Spleen (tissue), 7 donors: ENCODE data around the gene FOXD2.

Source experiments
- POLR2A ChIP-seq, 3 donors: fragments of 450-650 bp; IDR thresholded peaks; one replicate each; pipeline ENCODE4 v1.5.1; 2017; ENCODE audit warnings: antibody characterized with exemption in 3 of 3, mild to moderate bottlenecking in 1 of 3
- TF ChIP-seq, protein P1 (sequence below), 11 experiments: fragments of 200-600 bp in 7 of 11; fragments of 450-650 bp in 4 of 11; sonication (generic) in 4 of 11; IDR thresholded peaks in 8 of 11; conservative IDR thresholded peaks in 3 of 11; 1 replicate in 7 of 11; 2 replicates in 4 of 11; pipeline versions ENCODE4 v1.4.0 to v1.8.0; 2016 to 2021; ENCODE audit warnings: antibody characterized with exemption in 11 of 11, inconsistent platforms in 4 of 11, mild to moderate bottlenecking in 1 of 11
- donor health status: DM: no; HTN: no; CAD: no; lungs with moderate emphysema.
- donor health status: DM: no; HTN: no; CAD: no.
- donor health status: DM: no; HTN: no; CAD: no.

DNA sequence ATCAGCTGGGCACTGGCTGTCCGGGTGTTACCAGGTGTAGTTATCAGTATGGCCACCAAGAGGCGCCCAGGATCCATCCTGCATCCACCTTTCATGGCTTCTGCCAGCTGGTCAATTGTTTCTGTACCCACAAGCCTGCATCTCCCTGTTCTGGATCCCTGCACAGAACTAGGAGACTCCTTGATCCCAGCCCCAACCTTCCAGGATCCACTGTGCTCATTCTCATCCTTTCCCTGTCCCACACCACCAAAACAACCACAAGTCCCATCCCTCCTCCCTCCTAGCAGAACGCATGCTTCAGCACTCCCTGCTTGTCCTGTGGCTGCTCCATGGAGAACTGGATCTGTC, 49.0 kb upstream of the FOXD2 start:
- TF ChIP-seq, protein P1, sequence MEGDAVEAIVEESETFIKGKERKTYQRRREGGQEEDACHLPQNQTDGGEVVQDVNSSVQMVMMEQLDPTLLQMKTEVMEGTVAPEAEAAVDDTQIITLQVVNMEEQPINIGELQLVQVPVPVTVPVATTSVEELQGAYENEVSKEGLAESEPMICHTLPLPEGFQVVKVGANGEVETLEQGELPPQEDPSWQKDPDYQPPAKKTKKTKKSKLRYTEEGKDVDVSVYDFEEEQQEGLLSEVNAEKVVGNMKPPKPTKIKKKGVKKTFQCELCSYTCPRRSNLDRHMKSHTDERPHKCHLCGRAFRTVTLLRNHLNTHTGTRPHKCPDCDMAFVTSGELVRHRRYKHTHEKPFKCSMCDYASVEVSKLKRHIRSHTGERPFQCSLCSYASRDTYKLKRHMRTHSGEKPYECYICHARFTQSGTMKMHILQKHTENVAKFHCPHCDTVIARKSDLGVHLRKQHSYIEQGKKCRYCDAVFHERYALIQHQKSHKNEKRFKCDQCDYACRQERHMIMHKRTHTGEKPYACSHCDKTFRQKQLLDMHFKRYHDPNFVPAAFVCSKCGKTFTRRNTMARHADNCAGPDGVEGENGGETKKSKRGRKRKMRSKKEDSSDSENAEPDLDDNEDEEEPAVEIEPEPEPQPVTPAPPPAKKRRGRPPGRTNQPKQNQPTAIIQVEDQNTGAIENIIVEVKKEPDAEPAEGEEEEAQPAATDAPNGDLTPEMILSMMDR (IDR thresholded peaks at IDR 0.05 in 8 of 11, conservative IDR thresholded peaks at IDR 0.05 in 3 of 11) = peak; percentile 24 to 72 (median 56)
- TF ChIP-seq POLR2A (IDR thresholded peaks at IDR 0.05) = no peak
